Measurements from ENCODE around the gene CCDC187. TPM values are rescaled to one million over a fixed set of nuclear protein-coding genes. Genes with fewer than 3 reads are reported as not detected.

The CCDC187 gene
- total and polyA plus RNA-seq, 2 of the 4 experiments (the other 2 are of a cell fraction): not detected

DNA sequence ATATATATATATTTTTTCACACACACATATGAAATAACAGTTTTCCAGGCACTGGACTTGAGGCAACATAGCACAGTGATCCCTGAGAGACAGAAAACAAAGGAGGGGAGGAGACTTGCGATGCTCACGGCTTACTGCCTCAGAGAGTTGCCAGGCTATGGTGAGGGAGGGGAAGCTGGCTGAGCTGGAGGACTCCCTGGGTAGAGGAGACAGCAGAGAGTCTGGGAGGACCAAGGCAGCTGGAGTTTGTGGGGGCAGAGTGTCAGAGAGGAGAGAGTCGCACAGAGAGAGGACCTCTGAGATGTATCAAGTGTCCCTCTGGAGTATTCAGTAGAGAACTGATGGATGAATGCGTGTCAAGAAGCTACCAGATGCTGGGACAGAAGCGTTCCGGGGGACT is 35.2 kb downstream of the CCDC187 start:
- WGBS, 2 experiments (ENCODE audit: extremely low coverage in 2 of 2, insufficient read length in 1 of 2): 34% methylated on average over 4 of the region's 6 CpGs; no CpG with 5 or more reads in 1 of the 2 experiments
- no peak overlapping the region for H3K4me2 ChIP-seq (ENCODE audit: low read depth, low read length)

More for the DNA sequence above, 35.2 kb downstream of the CCDC187 start:
- H3K79me1 ChIP-seq (ENCODE audit: low read depth in 1 of 2, low read length in 2 of 2): no peaks in the 10 kb centered on the region
- TF ChIP-seq MXI1 (IDR thresholded peaks at IDR 0.05; ENCODE audit: borderline replicate concordance, low read depth, low read length) (no peak), RAD21 (IDR thresholded peaks at IDR 0.05; ENCODE audit: low read length) (no peak), MAFK (IDR thresholded peaks at IDR 0.05; ENCODE audit: low read depth, low read length) (no peak), CHD1 (IDR thresholded peaks at IDR 0.05; ENCODE audit: low read depth, low read length) (no peak), RCOR1 (IDR thresholded peaks at IDR 0.05; ENCODE audit: insufficient replicate concordance, low read length) (no peak), FOS (IDR thresholded peaks at IDR 0.05; ENCODE audit: low read depth, low read length) (no peak), POLR2A (IDR thresholded peaks at IDR 0.05; ENCODE audit: low read depth, low read length) (no peak), NFE2L2 (IDR thresholded peaks at IDR 0.05; ENCODE audit: low read depth, low read length) (no peak), CEBPB (IDR thresholded peaks at IDR 0.05; ENCODE audit: low read depth, low read length) (no peak), RFX5 (IDR thresholded peaks at IDR 0.05; ENCODE audit: low read depth, low read length) (no peak), MAZ (IDR thresholded peaks at IDR 0.05; ENCODE audit: borderline replicate concordance, low read depth, low read length) (no peak)
- TF ChIP-seq, protein P1, sequence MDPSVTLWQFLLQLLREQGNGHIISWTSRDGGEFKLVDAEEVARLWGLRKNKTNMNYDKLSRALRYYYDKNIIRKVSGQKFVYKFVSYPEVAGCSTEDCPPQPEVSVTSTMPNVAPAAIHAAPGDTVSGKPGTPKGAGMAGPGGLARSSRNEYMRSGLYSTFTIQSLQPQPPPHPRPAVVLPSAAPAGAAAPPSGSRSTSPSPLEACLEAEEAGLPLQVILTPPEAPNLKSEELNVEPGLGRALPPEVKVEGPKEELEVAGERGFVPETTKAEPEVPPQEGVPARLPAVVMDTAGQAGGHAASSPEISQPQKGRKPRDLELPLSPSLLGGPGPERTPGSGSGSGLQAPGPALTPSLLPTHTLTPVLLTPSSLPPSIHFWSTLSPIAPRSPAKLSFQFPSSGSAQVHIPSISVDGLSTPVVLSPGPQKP (IDR thresholded peaks at IDR 0.05; ENCODE audit: borderline replicate concordance, low read depth, low read length): no peak
- TF ChIP-seq, protein P2, sequence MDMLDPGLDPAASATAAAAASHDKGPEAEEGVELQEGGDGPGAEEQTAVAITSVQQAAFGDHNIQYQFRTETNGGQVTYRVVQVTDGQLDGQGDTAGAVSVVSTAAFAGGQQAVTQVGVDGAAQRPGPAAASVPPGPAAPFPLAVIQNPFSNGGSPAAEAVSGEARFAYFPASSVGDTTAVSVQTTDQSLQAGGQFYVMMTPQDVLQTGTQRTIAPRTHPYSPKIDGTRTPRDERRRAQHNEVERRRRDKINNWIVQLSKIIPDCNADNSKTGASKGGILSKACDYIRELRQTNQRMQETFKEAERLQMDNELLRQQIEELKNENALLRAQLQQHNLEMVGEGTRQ (IDR thresholded peaks at IDR 0.05; ENCODE audit: low read depth, low read length): no peak
- TF ChIP-seq, protein P3, sequence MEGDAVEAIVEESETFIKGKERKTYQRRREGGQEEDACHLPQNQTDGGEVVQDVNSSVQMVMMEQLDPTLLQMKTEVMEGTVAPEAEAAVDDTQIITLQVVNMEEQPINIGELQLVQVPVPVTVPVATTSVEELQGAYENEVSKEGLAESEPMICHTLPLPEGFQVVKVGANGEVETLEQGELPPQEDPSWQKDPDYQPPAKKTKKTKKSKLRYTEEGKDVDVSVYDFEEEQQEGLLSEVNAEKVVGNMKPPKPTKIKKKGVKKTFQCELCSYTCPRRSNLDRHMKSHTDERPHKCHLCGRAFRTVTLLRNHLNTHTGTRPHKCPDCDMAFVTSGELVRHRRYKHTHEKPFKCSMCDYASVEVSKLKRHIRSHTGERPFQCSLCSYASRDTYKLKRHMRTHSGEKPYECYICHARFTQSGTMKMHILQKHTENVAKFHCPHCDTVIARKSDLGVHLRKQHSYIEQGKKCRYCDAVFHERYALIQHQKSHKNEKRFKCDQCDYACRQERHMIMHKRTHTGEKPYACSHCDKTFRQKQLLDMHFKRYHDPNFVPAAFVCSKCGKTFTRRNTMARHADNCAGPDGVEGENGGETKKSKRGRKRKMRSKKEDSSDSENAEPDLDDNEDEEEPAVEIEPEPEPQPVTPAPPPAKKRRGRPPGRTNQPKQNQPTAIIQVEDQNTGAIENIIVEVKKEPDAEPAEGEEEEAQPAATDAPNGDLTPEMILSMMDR (conservative IDR thresholded peaks at IDR 0.05; ENCODE audit: low read depth, low read length): no peak
- H3K9me3 ChIP-seq (ENCODE audit: control insufficient read depth, insufficient read depth, low read length): no peaks in the 10 kb centered on the region
- H4K5ac ChIP-seq (ENCODE audit: low read depth, low read length): no peak overlapping the region
- dilution Hi-C loops (cut with HindIII; ENCODE audit: low sequenced_read_pairs, unreplicated experiment) (no loop called here), in situ Hi-C loops (cut with MboI; ENCODE audit: low sequenced_read_pairs) (no loop called here), intact Hi-C loops (cut with micrococcal nuclease) (loop anchor here (5.0 kb wide), 1 partner anchor 666 kb away; no protein-coding TSS in a partner anchor)
- H2BK120ac ChIP-seq (ENCODE audit: low read depth, low read length): no peak overlapping the region
- H3K56ac ChIP-seq (ENCODE audit: extremely low read depth, insufficient read depth, low read length): no peak overlapping the region
- H4K8ac ChIP-seq (ENCODE audit: low read depth in 2 of 2, low read length in 2 of 2): no peak overlapping the region
- H3K9me1 ChIP-seq (ENCODE audit: insufficient read depth, low read length): no peaks in the 10 kb centered on the region
- H3K4me1 ChIP-seq (ENCODE audit: control insufficient read depth, insufficient read depth, low read length): peaks cover 3% of the 10 kb centered on the region; the same call in 1 of the 2 replicates
- no peak overlapping the region for H3K14ac ChIP-seq (replicated peaks; ENCODE audit: low read depth, low read length)
- no peak overlapping the region for H3K27ac ChIP-seq (ENCODE audit: insufficient read depth, low read length)
- POLR2A ChIA-PET (ENCODE audit: unreplicated experiment): no interaction called here
- CTCF ChIA-PET: interaction anchor here (0.6 to 1.0 kb wide), 3 partner anchors 97 to 146 kb away, joined by 3 read pairs; no protein-coding TSS in a partner anchor
- H3K18ac ChIP-seq (ENCODE audit: low read depth, low read length): no peak overlapping the region
- no peak overlapping the region for H2BK15ac ChIP-seq (ENCODE audit: low read depth, low read length)
- no peak for DNase-seq
- peaks cover 19% of the 10 kb centered on the region for H3K27me3 ChIP-seq (ENCODE audit: control insufficient read depth, insufficient read depth, low read length)
- H3K23ac ChIP-seq (ENCODE audit: low read depth, low read length): 0 out of 2 replicates have a peak overlapping the region, but pooled peaks have one; percentile 11
- H4K91ac ChIP-seq (ENCODE audit: insufficient read depth, low read depth, low read length): no peak overlapping the region
- no peak overlapping the region for H2BK20ac ChIP-seq (ENCODE audit: low read depth, low read length)
- BruUV-seq (replicated peaks): no TSS peak
- no peak overlapping the region for H2BK5ac ChIP-seq (ENCODE audit: low read depth, low read length, poor library complexity, severe bottlenecking)
- H3K9ac ChIP-seq (ENCODE audit: low read depth, low read length): no peak overlapping the region
- no peak overlapping the region for H3K4me3 ChIP-seq (ENCODE audit: insufficient read depth, low read depth, low read length)
- no peaks in the 10 kb centered on the region for H3K36me3 ChIP-seq (ENCODE audit: control insufficient read depth, insufficient read depth, low read length)
- H2AFZ ChIP-seq (replicated peaks; ENCODE audit: low read length, poor library complexity): no peak overlapping the region
- ATAC-seq (ENCODE audit: low read depth): no peak
- no peak overlapping the region for H2AK5ac ChIP-seq (ENCODE audit: low read depth, low read length)
- no peak overlapping the region for H2AK9ac ChIP-seq (replicated peaks; ENCODE audit: low read depth, low read length, poor library complexity)
- no peak overlapping the region for H3K4ac ChIP-seq (ENCODE audit: low read depth, low read length)
- H4K20me1 ChIP-seq (ENCODE audit: insufficient read depth, low read length): no peaks in the 10 kb centered on the region
